Ovary (tissue), 9 donors: ENCODE measurements around the gene ICA1. TPM values are rescaled to one million over a fixed set of nuclear protein-coding genes. Genes with fewer than 3 reads are reported as not detected.

Experiments
- DNase-seq, 5 donors: peaks; one replicate each; pipeline ENCODE4 v3.0.0-alpha.2; 2019 to 2020
- H3K27ac ChIP-seq, 2 donors: fragments of 200-600 bp; one replicate each; pipeline versions ENCODE4 v1.5.1 to v1.8.0; 2019 to 2022
- H3K27me3 ChIP-seq: fragments of 200-600 bp; one replicate; pipeline ENCODE4 v1.8.0; 2022
- H3K36me3 ChIP-seq: fragments of 200-600 bp; sonication (generic); one replicate; pipeline ENCODE4 v1.5.1; 2019
- H3K4me1 ChIP-seq: one replicate; pipeline ENCODE4 v1.8.1; 2013; ENCODE audit warnings: mild to moderate bottlenecking, moderate library complexity; ENCODE audit not compliant: insufficient read depth
- H3K4me3 ChIP-seq: fragments of 200-600 bp; sonication (generic); one replicate; pipeline ENCODE4 v1.5.1; 2017
- H3K9me3 ChIP-seq, 2 donors: fragments of 200-600 bp in 1 of 2; sonication (generic) in 1 of 2; one replicate each; pipeline versions ENCODE4 v1.5.1 to v1.8.1; 2013 to 2019; ENCODE audit warnings: mild to moderate bottlenecking in 1 of 2, moderate library complexity in 1 of 2
- CTCF ChIP-seq, 3 donors: fragments of 450-650 bp in 2 of 3; fragments of 200-600 bp in 1 of 3; IDR thresholded peaks; one replicate each; pipeline versions ENCODE4 v1.5.1 to v1.8.0; 2016 to 2022; ENCODE audit warnings: antibody characterized with exemption in 3 of 3, mild to moderate bottlenecking in 1 of 3
- EP300 ChIP-seq: sonication (generic); formaldehyde crosslinking; IDR thresholded peaks from one replicate; pipeline ENCODE4 v1.6.1; 2017; ENCODE audit warnings: antibody characterized with exemption
- POLR2A ChIP-seq: fragments of 450-650 bp; IDR thresholded peaks from one replicate; pipeline ENCODE4 v1.6.1; 2017; ENCODE audit warnings: antibody characterized with exemption, mild to moderate bottlenecking, moderate library complexity
- WGBS, 3 donors: extraction: QIAGEN DNeasy Blood & Tissue Kit in 1 of 3; methylation state at CpG; one replicate each; pipeline versions ENCODE4 v1.1.5 to v1.1.7; 2013 to 2017; 5-methylcytosine and 5-hydroxymethylcytosine counted together
- intact Hi-C, 4 donors: fragments of 100-400 bp; cut with DNase I; formaldehyde crosslinking; loops; one replicate each; pipeline versions ENCODE4 v1.11.0 to v1.15.1; 2022 to 2023
- polyA plus RNA-seq, 2 donors: library from polyadenylated mRNA; stranded (reverse); fragments of 200-250 nt in 1 of 2; fragments of 350-450 nt in 1 of 2; fragmentation: Illumina TruSeq in 1 of 2; extraction: RNeasy Lipid Tissue Mini Kit (QIAGEN cat#74804) in 1 of 2; gene quantifications; one replicate each; pipeline ENCODE4 v1.2.3, GENCODE V29; 2013 to 2014
- total RNA-seq, 7 donors: library from RNA; depleted of rRNA in 2 of 7; stranded (reverse); fragments of >200 nt in 2 of 7; fragmentation: NEBNext Ultra II Directional in 3 of 7; extraction: Animal tissue kit (Norgen Biotek cat#: 25700) in 3 of 7; gene quantifications; one replicate each; pipeline versions ENCODE4 v1.1.0 to v1.2.4, GENCODE V29; 2016 to 2023
- donor health status: DM: no; HTN: no; CAD: no; lungs with moderate emphysema.
- donor health status: DM: no; HTN: no; CAD: no.
- donor health status: Bipolar disorder and iron deficiency.
- donor health status: DM: yes; HTN: yes; CAD: no.
- donor health status: DM: no; HTN: no; CAD: no.
- donor health status: DM: yes; HTN: yes; CAD: no.

Gene ICA1
- total and polyA plus RNA-seq, 9 donors, result 2.1 to 19.4 (median 4.7) TPM

GRCh38 chr7:8146788-8147413, 115.1 kb downstream of the ICA1 start:
- H3K4me3 ChIP-seq, result no peak overlapping the region
- no peaks in the 10 kb centered on the region for H3K27me3 ChIP-seq
- DNase-seq, result no peak
- no peak for TF ChIP-seq CTCF (IDR thresholded peaks at IDR 0.05)
- H3K36me3 ChIP-seq, result no peaks in the 10 kb centered on the region
- peaks cover 11% of the 10 kb centered on the region for H3K4me1 ChIP-seq
- 59 to 62% (median 59%) methylated on average over 8 of the region's 8 CpGs for WGBS, 3 donors
- intact Hi-C loops, result no loop called here
- no peaks in the 10 kb centered on the region for H3K9me3 ChIP-seq
- H3K27ac ChIP-seq, result no peak overlapping the region

- Histone ChIP-seq H3K27ac (no peak overlapping the region), H3K4me3 (no peak overlapping the region), H3K36me3 (no peaks in the 10 kb centered on the region), H3K9me3 (no peaks in the 10 kb centered on the region), H3K4me1 (peaks cover 10% of the 10 kb centered on the region), H3K27me3 (no peaks in the 10 kb centered on the region)
- TF ChIP-seq EP300, result no peak
- TF ChIP-seq POLR2A, result no peak
- TF ChIP-seq CTCF (IDR thresholded peaks at IDR 0.05), result no peak
- no peak for DNase-seq
- WGBS, 3 donors, result 63 to 79% (median 78%) methylated on average over 12 of the region's 12 CpGs
- intact Hi-C loops, result no loop called here
Observed at GRCh38 chr7:8146106-8146787, 115.7 kb downstream of the ICA1 start.

- no peaks in the 10 kb centered on the region for H3K27me3 ChIP-seq
- no peak overlapping the region for H3K27ac ChIP-seq
- 79 to 85% (median 84%) methylated on average over 4 of the region's 4 CpGs for WGBS, 3 donors
- intact Hi-C loops, result no loop called here
- no peak for DNase-seq
- H3K4me1 ChIP-seq, result peaks cover 7% of the 10 kb centered on the region
- no peaks in the 10 kb centered on the region for H3K9me3 ChIP-seq
- H3K36me3 ChIP-seq, result no peaks in the 10 kb centered on the region
- TF ChIP-seq POLR2A, result no peak
- TF ChIP-seq EP300, result no peak
- TF ChIP-seq CTCF (IDR thresholded peaks at IDR 0.05), result no peak
- H3K4me3 ChIP-seq, result no peak overlapping the region
Observed at GRCh38 chr7:8144856-8145255, 117.1 kb downstream of the ICA1 start.

- Histone ChIP-seq H3K27ac (no peak overlapping the region), H3K4me3 (no peak overlapping the region), H3K9me3 (no peaks in the 10 kb centered on the region), H3K4me1 (peaks cover 7% of the 10 kb centered on the region), H3K27me3 (no peaks in the 10 kb centered on the region), H3K36me3 (no peaks in the 10 kb centered on the region)
- no peak for DNase-seq
- TF ChIP-seq CTCF (IDR thresholded peaks at IDR 0.05) (no peak), POLR2A (no peak)
- intact Hi-C loops, result no loop called here
- WGBS, 3 donors, result 52 to 70% (median 56%) methylated on average over 6 of the region's 6 CpGs
Observed at GRCh38 chr7:8143151-8143874, 118.7 kb downstream of the ICA1 start.
